Smooth muscle cell (in vitro differentiated cells): ENCODE data around the gene PRSS27. TPM values are rescaled to one million over a fixed set of nuclear protein-coding genes. Genes with fewer than 3 reads are reported as not detected.
"Not testable (repeated sequence)": the region's sequence is repeated elsewhere in the genome, so short reads cannot be mapped to it uniquely, and the experiment has no call there.

Experiments used
- DNase-seq: peaks from one replicate; lab custom pipeline; 2025; ENCODE audit not compliant: unreplicated experiment; lab: John Stamatoyannopoulos, UW
- H2AFZ ChIP-seq: fragments of 200-600 bp; sonication (generic); 2 replicates; pipeline ENCODE4 v1.6.0; 2016; ENCODE audit warnings: antibody characterized with exemption, low read depth, mild to moderate bottlenecking
- H3F3A ChIP-seq: fragments of 200-600 bp; sonication (generic); 2 replicates; pipeline ENCODE4 v1.6.0; 2017; ENCODE audit warnings: antibody characterized with exemption, low read depth
- H3K27ac ChIP-seq: fragments of 200-600 bp; sonication (generic); 2 replicates; pipeline ENCODE4 v1.5.1; 2016; ENCODE audit warnings: low read depth, mild to moderate bottlenecking
- H3K27me3 ChIP-seq: fragments of 200-600 bp; sonication (generic); 2 replicates; pipeline ENCODE4 v1.6.1; 2016; ENCODE audit warnings: low read depth, mild to moderate bottlenecking
- H3K36me3 ChIP-seq: fragments of 200-600 bp; sonication (generic); 2 replicates; pipeline ENCODE4 v1.5.1; 2016; ENCODE audit warnings: low read depth
- H3K4me1 ChIP-seq: fragments of 200-600 bp; sonication (generic); 2 replicates; pipeline ENCODE4 v1.5.1; 2016; ENCODE audit warnings: low read depth
- H3K4me2 ChIP-seq: fragments of 200-600 bp; sonication (generic); 2 replicates; pipeline ENCODE4 v1.6.0; 2016; ENCODE audit warnings: mild to moderate bottlenecking
- H3K4me3 ChIP-seq: fragments of 200-600 bp; sonication (generic); 2 replicates; pipeline ENCODE4 v1.5.1; 2016; ENCODE audit warnings: mild to moderate bottlenecking
- H3K79me2 ChIP-seq: fragments of 200-600 bp; sonication (generic); 2 replicates; pipeline ENCODE4 v1.6.0; 2016; ENCODE audit warnings: low read depth, mild to moderate bottlenecking
- H3K9ac ChIP-seq: fragments of 200-600 bp; sonication (generic); 2 replicates; pipeline ENCODE4 v1.6.0; 2016; ENCODE audit warnings: low read depth
- H3K9me3 ChIP-seq: fragments of 200-600 bp; sonication (generic); replicated peaks from 2 replicates; pipeline ENCODE4 v1.5.1; 2016; ENCODE audit warnings: low read depth
- H4K20me1 ChIP-seq: fragments of 200-600 bp; sonication (generic); 2 replicates; pipeline ENCODE4 v1.6.0; 2016; ENCODE audit warnings: low read depth
- CTCF ChIP-seq: fragments of 200-600 bp; sonication (generic); IDR thresholded peaks from 2 replicates; pipeline ENCODE4 v1.5.1; 2017; ENCODE audit warnings: borderline replicate concordance, mild to moderate bottlenecking, antibody characterized with exemption; ENCODE audit not compliant: insufficient read depth, poor library complexity, severe bottlenecking
- WGBS: methylation state at CpG from one replicate; pipeline ENCODE4 v1.1.7; 2016; ENCODE audit warnings: low lambda C conversion rate; 5-methylcytosine and 5-hydroxymethylcytosine counted together
- polyA plus RNA-seq: library from polyadenylated mRNA; unstranded; fragments of >200 nt; fragmentation: Nextera tagmentation; extraction: Ambion mirVana; gene quantifications from 2 replicates; pipeline ENCODE4 v1.2.1, GENCODE V29; 2016
- total RNA-seq: library from RNA; depleted of rRNA; stranded (reverse); fragments of >200 nt; gene quantifications from 2 replicates; pipeline ENCODE4 v1.2.3, GENCODE V29; 2014

PRSS27 gene
- total and polyA plus RNA-seq, 2 experiments from 2014 or later, result 0.63 to 3.3 TPM

GRCh38 chr16:2678206-2678965, 41.6 kb downstream of the PRSS27 start:
- H3K9me3 ChIP-seq, H3K27ac ChIP-seq, DNase-seq, H3K9ac ChIP-seq, H4K20me1 ChIP-seq, H3F3A ChIP-seq, H3K27me3 ChIP-seq, H3K4me3 ChIP-seq, H3K4me2 ChIP-seq, H2AFZ ChIP-seq, H3K36me3 ChIP-seq: not testable (repeated sequence)
- H3K79me2 ChIP-seq, result peaks cover 22% of the 10 kb centered on the region
- H3K4me1 ChIP-seq, result peaks cover 11% of the 10 kb centered on the region
- 98% methylated on average over 21 of the region's 23 CpGs for WGBS

GRCh38 chr16:2676937-2677336, 43.1 kb downstream of the PRSS27 start:
- not testable (repeated sequence) for H3K27me3 ChIP-seq, H4K20me1 ChIP-seq, H3K9me3 ChIP-seq, H3K4me2 ChIP-seq, DNase-seq, H2AFZ ChIP-seq, H3K36me3 ChIP-seq, H3F3A ChIP-seq, H3K4me3 ChIP-seq, H3K9ac ChIP-seq, H3K27ac ChIP-seq
- H3K79me2 ChIP-seq, result peaks cover 19% of the 10 kb centered on the region
- WGBS, result 97% methylated on average over 3 of the region's 3 CpGs
- H3K4me1 ChIP-seq, result peaks cover 17% of the 10 kb centered on the region

GRCh38 chr16:2675714-2676113, 44.3 kb downstream of the PRSS27 start:
- whole genome bisulfite sequencing, result 74% methylated on average over 16 of the region's 16 CpGs
- no peak for TF ChIP-seq CTCF

GRCh38 chr16:2675021-2675420, 45.0 kb downstream of the PRSS27 start:
- no peaks in the 10 kb centered on the region for H3K27me3 ChIP-seq
- no peaks in the 10 kb centered on the region for H3K9me3 ChIP-seq
- no peak overlapping the region for H2AFZ ChIP-seq
- WGBS, result 90% methylated on average over 7 of the region's 7 CpGs
- no peaks in the 10 kb centered on the region for H3F3A ChIP-seq
- H3K4me3 ChIP-seq, result no peak overlapping the region
- TF ChIP-seq CTCF, result no peak
- H3K36me3 ChIP-seq, result no peaks in the 10 kb centered on the region
- H3K4me2 ChIP-seq, result no peak overlapping the region
- H3K4me1 ChIP-seq, result peaks cover 10% of the 10 kb centered on the region
- DNase-seq, result no peak
- no peak overlapping the region for H3K27ac ChIP-seq
- no peak overlapping the region for H3K9ac ChIP-seq
- H4K20me1 ChIP-seq, result peaks cover 9% of the 10 kb centered on the region
- peaks cover 17% of the 10 kb centered on the region for H3K79me2 ChIP-seq

More at GRCh38 chr16:2675714-2676113, 44.3 kb downstream of the PRSS27 start:
- H3K36me3 ChIP-seq, result no peaks in the 10 kb centered on the region
- DNase-seq, result no peak
- peak overlapping the region; percentile 35 for H3K27ac ChIP-seq
- H3K9ac ChIP-seq, result no peak overlapping the region
- H3K9me3 ChIP-seq, result no peaks in the 10 kb centered on the region
- peaks cover 9% of the 10 kb centered on the region for H4K20me1 ChIP-seq
- no peak overlapping the region for H2AFZ ChIP-seq
- H3K27me3 ChIP-seq, result no peaks in the 10 kb centered on the region
- H3K79me2 ChIP-seq, result peaks cover 18% of the 10 kb centered on the region
- H3K4me2 ChIP-seq, result no peak overlapping the region
- peaks cover 10% of the 10 kb centered on the region for H3K4me1 ChIP-seq
- no peaks in the 10 kb centered on the region for H3F3A ChIP-seq
- no peak overlapping the region for H3K4me3 ChIP-seq
